ENCODE results near the gene PDGFD. TPM values are rescaled to one million over a fixed set of nuclear protein-coding genes. Genes with fewer than 3 reads are reported as not detected.

The PDGFD gene
- total RNA-seq, 1 donor from 2014 or later, result 0.45 TPM

DNA sequence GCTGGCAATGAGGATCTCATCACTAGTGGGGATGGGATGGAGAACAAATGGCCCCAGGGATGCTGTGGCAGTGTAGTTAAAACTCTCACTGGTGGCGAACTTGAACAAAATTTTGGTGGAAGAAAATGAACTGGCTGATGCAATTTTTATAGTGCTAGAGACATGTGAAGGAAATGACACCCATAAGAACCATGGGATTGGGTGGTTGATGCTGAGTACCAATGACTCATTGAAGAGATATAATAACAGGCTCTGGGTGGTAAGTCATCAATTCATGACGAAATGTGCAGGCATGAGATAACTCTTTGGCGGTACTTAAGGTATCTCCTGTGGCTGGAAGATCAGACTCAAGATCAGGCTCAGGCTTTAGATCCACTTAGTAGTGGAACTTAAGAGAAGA, 300.4 kb downstream of the PDGFD start:
- Mint-ChIP-seq H3K9me3 (ENCODE audit: low read depth) (no peaks in the 10 kb centered on the region), H3K27me3 (ENCODE audit: low read depth) (peaks cover 3% of the 10 kb centered on the region), H3K4me3 (ENCODE audit: unreplicated experiment) (no peak overlapping the region), H3K27ac (ENCODE audit: unreplicated experiment) (no peak overlapping the region), H3K36me3 (ENCODE audit: low read depth) (no peaks in the 10 kb centered on the region), H3K4me1 (ENCODE audit: low read depth) (no peaks in the 10 kb centered on the region)
- no peak for DNase-seq (ENCODE audit: low spot score)
- TF ChIP-seq, protein P1, sequence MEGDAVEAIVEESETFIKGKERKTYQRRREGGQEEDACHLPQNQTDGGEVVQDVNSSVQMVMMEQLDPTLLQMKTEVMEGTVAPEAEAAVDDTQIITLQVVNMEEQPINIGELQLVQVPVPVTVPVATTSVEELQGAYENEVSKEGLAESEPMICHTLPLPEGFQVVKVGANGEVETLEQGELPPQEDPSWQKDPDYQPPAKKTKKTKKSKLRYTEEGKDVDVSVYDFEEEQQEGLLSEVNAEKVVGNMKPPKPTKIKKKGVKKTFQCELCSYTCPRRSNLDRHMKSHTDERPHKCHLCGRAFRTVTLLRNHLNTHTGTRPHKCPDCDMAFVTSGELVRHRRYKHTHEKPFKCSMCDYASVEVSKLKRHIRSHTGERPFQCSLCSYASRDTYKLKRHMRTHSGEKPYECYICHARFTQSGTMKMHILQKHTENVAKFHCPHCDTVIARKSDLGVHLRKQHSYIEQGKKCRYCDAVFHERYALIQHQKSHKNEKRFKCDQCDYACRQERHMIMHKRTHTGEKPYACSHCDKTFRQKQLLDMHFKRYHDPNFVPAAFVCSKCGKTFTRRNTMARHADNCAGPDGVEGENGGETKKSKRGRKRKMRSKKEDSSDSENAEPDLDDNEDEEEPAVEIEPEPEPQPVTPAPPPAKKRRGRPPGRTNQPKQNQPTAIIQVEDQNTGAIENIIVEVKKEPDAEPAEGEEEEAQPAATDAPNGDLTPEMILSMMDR (IDR thresholded peaks at IDR 0.05), result no peak

DNA sequence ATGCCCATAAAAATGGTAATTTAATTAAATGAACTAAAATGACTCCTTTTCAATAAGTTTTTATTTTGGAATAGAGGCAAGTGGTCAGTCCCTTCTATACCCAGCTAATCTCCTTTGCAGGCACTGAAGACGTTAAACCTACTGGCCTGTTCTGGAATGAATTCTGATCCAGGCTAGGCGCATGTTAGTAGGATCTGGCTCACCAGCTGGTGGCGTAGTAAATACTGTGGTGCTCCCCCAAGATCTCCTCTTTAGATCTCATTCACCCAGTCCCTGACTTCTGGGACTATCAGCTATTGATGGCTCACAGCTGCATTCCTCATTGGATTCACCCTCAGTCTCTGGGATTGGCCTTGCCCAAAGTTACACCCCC, 301.2 kb downstream of the PDGFD start:
- peaks cover 3% of the 10 kb centered on the region for H3K27me3 Mint-ChIP-seq (ENCODE audit: low read depth)
- no peak overlapping the region for H3K27ac Mint-ChIP-seq (ENCODE audit: unreplicated experiment)
- H3K4me1 Mint-ChIP-seq (ENCODE audit: low read depth), result no peaks in the 10 kb centered on the region
- H3K4me3 Mint-ChIP-seq (ENCODE audit: unreplicated experiment), result no peak overlapping the region
- TF ChIP-seq, protein P1 (IDR thresholded peaks at IDR 0.05), result no peak
- no peak for DNase-seq (ENCODE audit: low spot score)
- H3K36me3 Mint-ChIP-seq (ENCODE audit: low read depth), result no peaks in the 10 kb centered on the region
- no peaks in the 10 kb centered on the region for H3K9me3 Mint-ChIP-seq (ENCODE audit: low read depth)

DNA sequence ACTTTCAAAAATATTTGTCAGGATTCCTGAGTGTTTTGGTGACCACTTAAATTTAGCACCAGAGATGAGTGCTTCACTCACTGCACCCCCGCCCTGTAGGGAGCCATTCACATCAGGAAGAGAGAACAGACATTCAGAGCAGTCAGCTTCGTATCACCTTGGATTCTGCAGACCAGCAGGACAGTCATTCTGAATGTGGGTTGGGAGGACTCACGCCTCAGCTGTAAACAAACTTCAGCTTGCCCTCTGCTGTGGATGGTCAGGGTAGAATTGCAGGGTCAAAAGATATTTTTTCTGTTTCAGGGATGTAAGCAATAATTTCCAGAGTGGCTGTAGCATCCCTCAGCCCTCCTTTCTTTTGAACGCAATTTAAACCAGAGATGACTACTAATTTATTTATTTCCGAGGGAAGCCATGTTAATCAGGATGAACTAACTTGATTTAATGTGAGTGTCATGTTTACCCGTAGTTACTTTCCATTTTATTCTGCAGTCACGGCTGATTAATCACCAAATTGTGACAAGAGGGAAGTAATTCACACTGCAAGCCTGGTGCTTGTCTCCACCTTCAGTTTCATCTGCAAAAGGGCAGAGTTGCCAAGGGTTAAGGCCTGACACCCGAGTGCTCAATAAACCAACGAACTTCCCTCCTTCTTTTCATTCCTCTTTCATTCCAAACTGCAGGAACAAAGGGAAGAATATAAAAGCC, 301.7 kb downstream of the PDGFD start:
- Mint-ChIP-seq H3K4me3 (ENCODE audit: unreplicated experiment) (no peak overlapping the region), H3K4me1 (ENCODE audit: low read depth) (no peaks in the 10 kb centered on the region), H3K9me3 (ENCODE audit: low read depth) (peaks cover 2% of the 10 kb centered on the region), H3K27me3 (ENCODE audit: low read depth) (peaks cover 3% of the 10 kb centered on the region), H3K36me3 (ENCODE audit: low read depth) (no peaks in the 10 kb centered on the region), H3K27ac (ENCODE audit: unreplicated experiment) (no peak overlapping the region)
- no peak for DNase-seq (ENCODE audit: low spot score)
- TF ChIP-seq, protein P1 (IDR thresholded peaks at IDR 0.05), result no peak

Other genes starting within 250 kb of the PDGFD start
- gene DDI1, start 127.5 kb downstream of the PDGFD start, total RNA-seq, result not detected in 3 replicates